ENCODE measurements around the gene CERCAM. TPM values are rescaled to one million over a fixed set of nuclear protein-coding genes. Genes with fewer than 3 reads are reported as not detected.

CERCAM gene
- total and polyA plus RNA-seq, 2 of the 13 experiments (the other 11 are each of a cell fraction or from before 2014, with no cell fraction given): 9.0 to 17.1 TPM

- peak; percentile 11; the same call in 1 of the 2 replicates for TF ChIP-seq FOXP4 (CRISPR knock-in tag; IDR thresholded peaks at IDR 0.05)
- no peak for TF ChIP-seq PBX3 (CRISPR knock-in tag; IDR thresholded peaks at IDR 0.05; ENCODE audit: borderline replicate concordance)
- 0 out of 2 replicates have a peak, but pooled peaks have one; percentile 44 for TF ChIP-seq ZNF766 (CRISPR knock-in tag; IDR thresholded peaks at IDR 0.05; ENCODE audit: borderline replicate concordance)
- TF ChIP-seq ZNF572 (CRISPR knock-in tag; IDR thresholded peaks at IDR 0.05): no peak
- no peak for TF ChIP-seq ZNF619 (CRISPR knock-in tag; IDR thresholded peaks at IDR 0.05)
- no peak for TF ChIP-seq JUND (CRISPR knock-in tag; IDR thresholded peaks at IDR 0.05)
- TF ChIP-seq PRDM10 (CRISPR knock-in tag; IDR thresholded peaks at IDR 0.05; ENCODE audit: low read depth): no peak
- no peak for TF ChIP-seq JUN (CRISPR knock-in tag; IDR thresholded peaks at IDR 0.05)
- peak; percentile 82; the same call in 1 of the 2 replicates for TF ChIP-seq SALL2 (CRISPR knock-in tag; IDR thresholded peaks at IDR 0.05)
- TF ChIP-seq ZNF276 (CRISPR knock-in tag; IDR thresholded peaks at IDR 0.05; ENCODE audit: low read depth): no peak
- no peak for TF ChIP-seq TMF1 (CRISPR knock-in tag; IDR thresholded peaks at IDR 0.05; ENCODE audit: low read depth)
- TF ChIP-seq THRA (CRISPR knock-in tag; IDR thresholded peaks at IDR 0.05; ENCODE audit: borderline replicate concordance): 0 out of 2 replicates have a peak, but pooled peaks have one; percentile 9
- TF ChIP-seq ZNF749 (CRISPR knock-in tag; IDR thresholded peaks at IDR 0.05; ENCODE audit: borderline replicate concordance): no peak
- TF ChIP-seq SSRP1 (CRISPR knock-in tag; IDR thresholded peaks at IDR 0.05): no peak
- no peak for TF ChIP-seq ZNF557 (CRISPR knock-in tag; IDR thresholded peaks at IDR 0.05)
Measured at GRCh38 chr9:128420060-128420650, 502 bp upstream of the CERCAM start (continued).

Data from HepG2 (cell line).